Epithelial cell of proximal tubule (primary cell): ENCODE results near the gene QDPR. TPM values are rescaled to one million over a fixed set of nuclear protein-coding genes. Genes with fewer than 3 reads are reported as not detected.

Experiments used
- DNase-seq: peaks from one replicate; pipeline ENCODE4 v3.0.0-alpha.2; 2011; ENCODE audit warnings: low read depth
- H3K4me3 ChIP-seq: 2 replicates; pipeline ENCODE4 v1.5.1; 2011; ENCODE audit warnings: low read depth, mild to moderate bottlenecking, low read length
- total RNA-seq: library from RNA; depleted of rRNA; stranded (reverse); fragments of >200 nt; gene quantifications from 2 replicates; pipeline ENCODE4 v1.2.3, GENCODE V29; 2015
- TF ChIP-seq, protein P1 (sequence below): conservative IDR thresholded peaks from 2 replicates; pipeline ENCODE4 v1.5.1; 2012; ENCODE audit warnings: low read depth, mild to moderate bottlenecking, low read length

QDPR gene
- total RNA-seq, 1 donor from 2014 or later: 15.7 TPM

DNA sequence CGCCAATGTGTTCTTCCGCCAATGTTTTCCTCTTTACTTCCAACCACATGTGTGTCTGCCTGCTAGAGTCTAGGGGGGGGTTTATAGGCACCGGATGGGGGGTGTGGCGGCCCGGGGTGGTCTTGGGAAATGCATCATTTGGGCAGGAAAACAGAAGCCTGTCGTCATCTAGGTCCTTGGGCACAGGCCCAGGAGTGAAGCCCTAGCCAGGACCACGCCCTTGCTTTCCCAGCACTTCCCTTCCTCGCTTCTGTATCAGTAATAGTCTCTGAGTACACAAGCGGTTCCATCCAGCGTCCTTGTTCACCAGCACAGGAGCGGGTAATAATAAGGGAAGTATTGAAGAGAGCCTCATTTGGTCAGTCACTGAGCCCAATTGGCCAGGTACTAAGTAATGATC is 74.5 kb downstream of the QDPR start:
- no peak for DNase-seq
- H3K4me3 ChIP-seq: no peak overlapping the region
- TF ChIP-seq, protein P1, sequence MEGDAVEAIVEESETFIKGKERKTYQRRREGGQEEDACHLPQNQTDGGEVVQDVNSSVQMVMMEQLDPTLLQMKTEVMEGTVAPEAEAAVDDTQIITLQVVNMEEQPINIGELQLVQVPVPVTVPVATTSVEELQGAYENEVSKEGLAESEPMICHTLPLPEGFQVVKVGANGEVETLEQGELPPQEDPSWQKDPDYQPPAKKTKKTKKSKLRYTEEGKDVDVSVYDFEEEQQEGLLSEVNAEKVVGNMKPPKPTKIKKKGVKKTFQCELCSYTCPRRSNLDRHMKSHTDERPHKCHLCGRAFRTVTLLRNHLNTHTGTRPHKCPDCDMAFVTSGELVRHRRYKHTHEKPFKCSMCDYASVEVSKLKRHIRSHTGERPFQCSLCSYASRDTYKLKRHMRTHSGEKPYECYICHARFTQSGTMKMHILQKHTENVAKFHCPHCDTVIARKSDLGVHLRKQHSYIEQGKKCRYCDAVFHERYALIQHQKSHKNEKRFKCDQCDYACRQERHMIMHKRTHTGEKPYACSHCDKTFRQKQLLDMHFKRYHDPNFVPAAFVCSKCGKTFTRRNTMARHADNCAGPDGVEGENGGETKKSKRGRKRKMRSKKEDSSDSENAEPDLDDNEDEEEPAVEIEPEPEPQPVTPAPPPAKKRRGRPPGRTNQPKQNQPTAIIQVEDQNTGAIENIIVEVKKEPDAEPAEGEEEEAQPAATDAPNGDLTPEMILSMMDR: no peak

DNA sequence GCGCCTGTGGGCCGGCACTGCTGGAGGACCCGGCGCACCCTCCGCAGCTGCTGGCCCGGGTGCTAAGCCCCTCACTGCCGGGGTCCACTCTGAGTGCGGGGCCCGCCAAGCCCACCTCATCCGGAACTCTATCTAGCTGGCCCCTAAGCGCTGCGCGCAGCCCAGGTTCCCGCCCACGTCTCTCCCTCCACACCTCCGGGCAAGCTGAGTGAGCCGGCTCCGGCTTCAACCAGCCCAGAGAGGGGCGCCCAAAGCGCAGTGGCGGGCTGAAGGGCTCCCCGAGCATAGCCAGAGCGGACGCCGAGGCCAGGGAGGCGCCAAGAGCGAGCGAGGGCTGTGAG is 75.2 kb downstream of the QDPR start:
- no peak for DNase-seq
- H3K4me3 ChIP-seq: no peak overlapping the region
- TF ChIP-seq, protein P1: no peak

Other genes with a start within 250 kb of the QDPR start
- not detected in 2 replicates for gene CLRN2, start 3.1 kb upstream of the QDPR start, total RNA-seq
- gene LAP3, start 65.1 kb upstream of the QDPR start, total RNA-seq: 75.8 and 88.1 TPM in 2 replicates
- gene MED28, start 102.6 kb upstream of the QDPR start, total RNA-seq: 6.9 and 8.9 TPM in 2 replicates